Stimulated activated CD8-positive, alpha-beta memory T cell treated with anti-CD3 and anti-CD28 coated beads, Interleukin-12 subunit alpha, Interleukin-12 subunit beta, amount 100 ng/mL, for 24 hours (primary cell): ENCODE measurements around the gene FGF1.

Source experiments
- DNase-seq: peaks from one replicate; pipeline ENCODE4 v3.0.0-alpha.2; 2020; ENCODE audit errors: extremely low read depth

Gene FGF1

GRCh38 chr5:142544071-142544753, 141.7 kb downstream of the FGF1 start:
- DNase-seq: no peak

- no peak for DNase-seq
Observed at GRCh38 chr5:142542906-142543305, 143.0 kb downstream of the FGF1 start.
